Measurements from ENCODE around the gene FRMD8.

FRMD8 gene

DNA sequence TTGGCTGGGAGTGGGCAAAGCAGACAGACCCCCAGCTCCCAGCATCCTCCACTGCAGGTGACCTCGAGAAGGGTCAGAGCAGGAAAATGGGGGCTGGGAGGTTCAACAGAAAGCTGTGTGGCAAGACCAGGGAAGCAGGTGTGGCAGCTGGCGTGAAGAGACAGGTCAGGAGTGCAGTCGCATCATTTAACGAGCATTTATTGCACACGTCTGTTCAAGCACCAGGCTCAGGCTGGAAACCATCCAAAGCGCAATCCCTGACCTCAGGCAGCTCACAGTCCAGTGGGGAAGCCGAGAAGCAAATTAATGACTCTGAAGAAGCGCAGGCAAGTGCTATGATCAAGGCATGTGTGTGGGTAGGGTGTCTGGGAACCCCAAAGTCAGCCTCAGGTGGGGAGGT is 11.4 kb upstream of the FRMD8 start:
- DNase-seq (ENCODE audit: low spot score): no peak

DNA sequence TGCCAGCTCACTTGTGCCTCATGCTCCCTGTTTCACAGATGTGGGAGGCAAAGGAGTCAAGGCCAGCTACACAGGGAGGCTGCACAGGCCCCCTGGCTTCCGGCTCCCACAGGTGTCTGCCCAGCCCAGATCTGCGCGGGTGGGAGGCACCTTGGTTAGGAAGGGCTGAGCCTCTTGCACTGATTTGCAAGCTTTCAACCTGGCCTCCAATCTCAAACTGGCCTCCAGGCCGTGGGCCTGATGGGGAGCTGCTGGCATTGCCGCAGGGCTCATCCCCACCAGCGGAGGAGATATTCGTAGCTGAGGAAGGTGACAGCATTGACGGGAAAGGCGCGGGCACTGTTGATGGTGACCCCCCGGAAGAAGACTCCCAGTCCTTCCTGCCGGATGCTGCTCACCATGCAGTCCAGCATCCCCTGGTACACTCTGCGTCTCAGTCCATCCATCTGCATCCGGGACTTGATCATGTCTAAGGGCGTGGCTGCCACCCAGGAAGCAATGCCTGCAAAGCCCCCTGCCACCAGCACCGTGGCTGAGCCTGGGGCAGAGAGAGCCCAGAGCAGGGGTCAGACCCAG is 10.2 kb upstream of the FRMD8 start:
- no peak for DNase-seq (ENCODE audit: low spot score)

DNA sequence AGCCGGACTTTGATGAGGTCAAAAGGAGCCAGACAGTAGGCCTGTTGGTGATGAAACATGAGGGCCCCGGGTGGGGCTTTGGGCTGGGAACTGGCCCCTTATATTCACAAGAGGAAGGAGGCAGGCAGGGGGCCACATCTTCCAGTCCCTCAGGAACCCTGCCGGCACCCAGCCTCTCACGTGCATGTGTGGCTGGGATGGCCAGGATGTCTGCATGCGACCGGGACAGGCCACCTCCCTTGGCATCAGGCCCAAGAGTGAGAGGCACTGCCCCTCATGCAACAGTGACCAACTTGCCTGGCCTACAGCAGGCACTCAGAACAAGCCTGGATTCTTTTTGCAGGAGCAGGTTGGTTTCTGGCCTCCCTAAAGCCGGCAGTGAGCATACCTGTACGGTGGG is 9.4 kb upstream of the FRMD8 start:
- no peak for DNase-seq (ENCODE audit: low spot score)

- no peak for DNase-seq (ENCODE audit: low spot score)
Observed at GRCh38 chr11:65377777-65378176, 8.7 kb upstream of the FRMD8 start.

GRCh38 chr11:65378208-65378927 is 8.1 kb upstream of the FRMD8 start:
- DNase-seq (ENCODE audit: low spot score): no peak

DNA sequence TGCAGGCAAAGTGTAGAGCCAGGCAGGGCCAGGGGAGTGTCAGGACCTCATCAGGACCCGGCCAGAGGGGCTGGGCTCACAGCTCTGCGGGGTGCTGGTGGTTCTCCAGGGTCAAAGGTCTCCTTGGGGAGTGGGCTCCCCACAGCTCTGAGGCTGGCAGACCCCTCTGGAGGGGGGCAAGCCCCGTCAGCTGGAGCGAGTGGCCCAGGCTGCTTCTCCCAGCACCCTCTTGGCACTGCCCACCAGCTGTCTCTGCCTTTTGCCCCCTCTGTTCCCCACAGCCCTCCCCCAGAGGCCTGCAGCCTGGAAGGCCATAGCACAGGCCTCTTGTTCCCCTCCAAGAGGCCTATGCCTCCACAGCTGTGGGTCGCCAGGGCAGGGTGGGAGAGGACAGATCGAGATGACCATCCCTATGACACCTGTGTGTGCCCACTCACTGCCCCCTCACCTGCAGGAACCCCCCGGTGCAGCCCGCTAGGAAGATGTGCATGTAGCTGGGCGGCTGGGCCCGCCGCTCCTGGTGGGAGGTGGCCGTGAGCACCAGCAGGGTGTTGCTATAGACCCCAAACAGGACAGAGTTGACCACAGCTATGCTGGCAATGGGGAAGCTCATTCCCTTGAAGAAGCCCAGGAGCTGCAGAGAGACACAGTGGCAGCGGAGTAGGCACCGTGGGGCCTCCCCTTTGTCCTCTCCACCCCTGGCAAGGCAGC is 7.4 kb upstream of the FRMD8 start:
- DNase-seq (ENCODE audit: low spot score): no peak

DNA sequence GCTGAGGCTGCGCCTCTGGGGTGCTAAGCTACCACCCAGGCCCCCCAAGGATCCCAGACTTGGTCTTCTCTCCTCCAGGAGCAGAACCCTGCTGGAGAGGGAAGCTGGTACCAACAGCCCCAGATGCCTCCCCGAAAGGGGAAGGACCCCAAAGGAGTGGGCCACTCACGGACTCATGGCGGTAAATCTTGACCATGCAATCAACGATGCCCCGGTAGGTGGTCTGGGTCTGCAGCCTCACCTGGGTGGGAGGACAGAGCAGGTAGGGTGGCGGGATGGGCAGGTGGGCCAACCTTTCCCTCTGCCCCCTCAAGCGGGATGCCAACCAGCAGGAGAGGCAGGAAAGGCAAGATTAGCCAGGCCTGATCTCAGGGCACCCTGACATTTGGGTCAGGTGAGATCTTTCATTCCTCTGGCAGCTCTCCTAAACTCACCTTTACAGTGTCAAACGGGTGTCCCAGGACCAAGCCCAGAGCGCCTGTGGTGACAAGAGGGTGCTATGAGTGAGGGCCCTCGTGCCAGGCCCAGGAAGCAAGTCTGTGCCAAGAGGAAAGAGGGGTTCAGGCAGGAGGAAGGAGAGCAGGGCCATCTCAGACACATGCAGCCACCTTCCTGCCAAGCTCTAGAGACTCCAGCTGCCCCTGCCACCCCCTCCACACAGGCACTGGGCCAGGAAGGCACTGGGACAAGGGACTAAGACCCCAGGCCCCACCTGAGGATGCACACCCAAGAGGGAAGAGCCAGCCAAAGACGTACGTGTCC is 6.6 kb upstream of the FRMD8 start:
- DNase-seq (ENCODE audit: low spot score): no peak

DNA sequence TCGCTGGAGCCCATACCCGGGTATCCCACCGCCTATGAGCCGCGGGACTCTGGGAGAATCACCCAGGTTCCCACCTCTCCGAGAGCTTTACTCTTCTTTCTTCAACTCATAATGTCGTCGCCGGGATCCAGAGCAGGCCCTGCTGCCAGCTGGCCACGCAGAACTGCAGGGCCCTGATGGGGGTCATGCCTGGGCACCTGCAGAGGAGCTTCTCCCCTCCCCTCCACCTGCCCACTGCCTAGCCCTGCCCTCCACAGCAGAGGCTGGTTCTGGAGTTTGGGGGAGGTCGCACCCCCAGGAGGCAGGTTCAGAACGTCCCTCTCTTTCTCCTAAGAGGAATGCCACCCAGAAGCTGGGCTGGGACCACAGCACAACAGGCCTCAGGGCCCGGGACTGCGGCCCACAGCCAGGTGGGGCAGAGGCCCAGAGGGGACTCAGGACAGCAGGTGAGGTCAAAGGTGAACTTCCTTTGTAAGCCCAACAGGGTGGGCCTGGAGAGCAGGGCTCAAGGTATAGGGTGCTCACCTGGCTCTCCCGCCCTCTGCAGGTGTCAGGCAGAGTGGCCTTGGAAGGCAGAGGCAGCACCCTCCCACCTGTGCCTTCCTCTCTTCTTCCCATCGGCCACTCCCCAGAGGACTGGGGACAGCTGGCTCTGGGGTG is 5.8 kb upstream of the FRMD8 start:
- DNase-seq (ENCODE audit: low spot score): no peak

GRCh38 chr11:65381716-65382032 is 4.8 kb upstream of the FRMD8 start:
- no peak for DNase-seq (ENCODE audit: low spot score)

GRCh38 chr11:65382033-65382803 is 4.2 kb upstream of the FRMD8 start, which contains the start of gene SLC25A45:
Gene SLC25A45 (minus strand): TSS chr11:65382646. CDS start chr11:65381951, 695 bp downstream.
- DNase-seq (ENCODE audit: low spot score): peak; percentile 96

DNA sequence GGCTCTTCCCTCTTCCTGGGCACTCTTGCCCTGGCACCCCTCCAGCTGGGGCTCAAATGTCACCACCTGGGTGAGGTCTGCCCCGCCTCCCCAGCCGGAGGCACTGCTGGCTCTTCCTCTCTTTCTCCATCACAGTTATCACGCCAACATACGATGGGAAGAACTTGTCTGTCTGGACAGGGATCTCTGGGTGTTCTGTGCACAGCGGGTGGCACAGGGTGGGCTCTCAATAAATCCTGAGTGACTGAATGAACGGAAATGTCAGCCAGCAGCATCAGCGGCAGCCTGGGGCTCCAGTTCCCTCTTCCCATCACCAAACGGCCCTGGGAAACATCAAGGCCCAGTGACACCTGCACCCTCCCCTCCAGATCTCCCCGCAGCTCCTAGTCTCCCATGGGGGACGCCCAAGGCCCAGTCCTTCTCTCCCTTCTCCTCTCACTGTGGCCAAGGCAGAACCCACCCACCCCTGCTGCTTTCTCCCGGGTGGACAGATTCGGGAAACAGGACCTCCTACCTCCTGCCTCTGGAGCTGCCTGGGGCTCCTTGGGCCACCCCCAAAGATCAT is 3.6 kb upstream of the FRMD8 start:
- no peak for DNase-seq (ENCODE audit: low spot score)

- no peak for DNase-seq (ENCODE audit: low spot score)
Observed at GRCh38 chr11:65383778-65384177, 2.7 kb upstream of the FRMD8 start.

DNA sequence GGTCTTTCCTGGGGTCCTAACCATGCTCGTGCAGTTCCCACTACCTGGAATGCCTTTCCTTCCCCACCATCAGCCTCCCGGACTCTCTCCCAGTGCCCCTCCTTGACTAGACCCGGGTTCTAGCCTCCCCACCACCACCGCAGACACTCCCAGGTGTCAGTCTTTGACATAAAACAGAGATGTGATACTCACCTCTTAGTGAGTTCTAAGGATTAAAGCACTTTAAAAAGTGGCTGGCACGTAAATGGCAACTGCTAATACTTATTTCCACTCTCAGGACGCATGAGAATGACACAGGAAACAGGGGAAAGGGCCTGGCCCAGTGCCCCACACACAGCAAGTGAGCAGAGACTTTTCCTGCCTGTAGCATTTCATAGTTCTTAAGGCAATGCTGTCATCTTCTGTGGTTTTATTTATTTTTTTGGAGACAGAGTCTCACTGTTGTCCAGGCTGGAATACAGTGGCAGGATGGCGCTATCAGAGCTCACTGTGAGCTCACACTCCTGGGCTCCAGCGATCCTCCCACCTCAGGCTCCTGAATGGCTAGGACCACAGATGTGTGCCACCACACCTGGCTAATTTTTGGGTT is 2.0 kb upstream of the FRMD8 start:
- peak; percentile 21 for DNase-seq (ENCODE audit: low spot score)

GRCh38 chr11:65388731-65389130 is 2.3 kb downstream of the FRMD8 start:
- DNase-seq (ENCODE audit: low spot score): no peak

DNA sequence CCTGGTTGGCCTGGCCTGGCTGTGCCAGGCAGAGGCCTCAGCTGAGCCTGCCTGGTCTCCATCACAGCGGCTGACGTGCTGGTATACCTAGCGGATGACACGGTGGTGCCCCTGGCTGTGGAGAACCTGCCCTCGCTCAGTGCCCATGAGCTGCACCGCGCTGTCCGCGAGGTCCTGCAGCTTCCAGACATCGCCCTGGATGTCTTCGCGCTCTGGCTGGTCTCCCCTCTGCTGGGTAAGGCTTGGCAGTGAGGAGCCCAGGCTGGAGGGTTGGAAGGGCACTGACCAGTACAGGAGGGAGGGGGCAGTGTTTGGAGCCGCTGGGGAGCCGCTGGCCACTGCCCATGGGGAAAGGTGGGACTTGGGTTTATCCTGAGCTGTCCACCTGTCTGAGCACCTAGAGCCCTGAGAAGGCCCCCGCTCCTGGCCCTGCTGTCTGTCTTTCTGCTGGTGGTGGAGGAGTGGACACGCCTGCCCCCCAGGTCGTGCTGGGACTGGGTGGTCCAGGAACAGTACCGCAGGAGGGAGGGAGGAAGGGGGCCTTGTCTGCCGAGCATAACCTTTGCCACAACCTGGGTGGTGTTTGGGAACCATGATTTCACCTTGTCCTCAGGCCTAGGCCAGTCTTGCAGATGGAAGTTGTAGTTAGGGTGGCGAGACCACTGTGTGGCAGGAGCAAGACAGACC is 3.0 kb downstream of the FRMD8 start:
- DNase-seq (ENCODE audit: low spot score): no peak

GRCh38 chr11:65390099-65390941 is 3.9 kb downstream of the FRMD8 start:
- DNase-seq (ENCODE audit: low spot score): no peak

GRCh38 chr11:65390996-65391395 is 4.6 kb downstream of the FRMD8 start:
- no peak for DNase-seq (ENCODE audit: low spot score)

GRCh38 chr11:65392186-65392829 is 5.9 kb downstream of the FRMD8 start:
- no peak for DNase-seq (ENCODE audit: low spot score)

DNA sequence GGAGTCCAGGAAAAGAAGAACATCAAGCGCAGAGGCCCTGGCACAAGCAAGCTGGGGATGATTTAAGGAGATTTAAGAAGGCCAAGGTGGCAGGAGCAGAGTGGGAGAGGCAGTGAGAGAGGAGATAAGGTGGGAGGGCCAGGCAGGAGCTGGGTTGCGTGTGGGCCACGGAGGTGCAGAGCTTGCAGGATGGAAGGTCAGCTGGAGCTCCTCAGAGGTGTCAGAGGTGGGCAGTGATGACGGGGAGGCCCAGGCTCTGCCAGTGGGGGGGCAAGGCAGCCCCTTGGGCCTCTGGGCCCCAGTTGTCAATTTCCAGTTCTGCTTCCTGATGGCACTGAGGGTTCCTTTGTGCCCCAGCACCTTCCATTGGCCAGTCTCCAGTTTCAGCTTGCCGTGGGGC is 6.5 kb downstream of the FRMD8 start:
- no peak for DNase-seq (ENCODE audit: low spot score)

Measured in CD4-positive, alpha-beta T cell treated with Interleukin-15 for 4 hours (primary cell).